Measurements from ENCODE around the gene ILF3.

The ILF3 gene

DNA sequence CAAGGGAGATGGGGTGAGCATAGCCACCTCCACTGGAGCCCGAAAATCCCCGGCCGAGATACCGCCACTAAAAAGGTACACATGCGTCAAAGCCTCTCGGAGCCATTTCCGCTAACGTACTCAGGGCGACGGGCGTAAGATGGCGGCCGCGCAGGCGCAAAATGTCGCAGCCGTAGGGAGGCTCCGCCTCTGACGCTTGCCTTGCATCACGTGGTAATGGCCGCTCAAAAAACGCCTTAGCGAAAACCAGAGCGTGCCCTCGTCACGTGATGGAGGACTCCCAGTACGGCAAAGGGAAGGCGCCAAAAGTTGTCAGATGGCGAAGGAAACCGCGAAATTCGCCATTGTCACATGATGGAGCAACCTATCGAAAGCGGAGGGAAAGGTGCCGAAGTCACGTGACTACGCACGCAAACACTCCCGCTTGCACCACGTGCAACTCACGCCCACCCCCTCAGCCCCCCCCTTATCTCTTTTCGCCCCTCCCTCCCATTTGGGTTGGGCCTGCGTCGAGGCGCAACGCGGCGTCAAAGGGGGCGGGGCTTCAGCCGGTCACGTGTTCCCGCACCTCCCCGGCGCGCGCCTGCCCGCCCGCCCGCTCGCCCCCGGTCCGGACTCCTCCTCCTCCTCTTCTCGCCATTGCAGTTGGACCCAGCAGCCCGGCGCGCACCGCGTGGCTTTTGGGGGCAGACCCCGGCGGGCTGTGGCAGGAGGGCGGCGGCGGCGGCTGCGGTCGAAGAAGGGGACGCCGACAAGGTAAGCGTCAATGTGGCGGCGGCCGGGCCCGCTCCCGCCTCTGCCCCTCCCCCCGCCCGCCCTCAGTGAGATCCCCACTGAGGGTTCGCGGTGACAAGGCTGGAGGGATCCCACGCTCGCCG, at the start of gene ILF3:
ILF3 (plus strand) TSS at position 615 of the 878 bp plus-strand sequence. CDS start 16,260 bp downstream, outside the sequence.
- DNase-seq = peak; percentile 98 to 100

DNA sequence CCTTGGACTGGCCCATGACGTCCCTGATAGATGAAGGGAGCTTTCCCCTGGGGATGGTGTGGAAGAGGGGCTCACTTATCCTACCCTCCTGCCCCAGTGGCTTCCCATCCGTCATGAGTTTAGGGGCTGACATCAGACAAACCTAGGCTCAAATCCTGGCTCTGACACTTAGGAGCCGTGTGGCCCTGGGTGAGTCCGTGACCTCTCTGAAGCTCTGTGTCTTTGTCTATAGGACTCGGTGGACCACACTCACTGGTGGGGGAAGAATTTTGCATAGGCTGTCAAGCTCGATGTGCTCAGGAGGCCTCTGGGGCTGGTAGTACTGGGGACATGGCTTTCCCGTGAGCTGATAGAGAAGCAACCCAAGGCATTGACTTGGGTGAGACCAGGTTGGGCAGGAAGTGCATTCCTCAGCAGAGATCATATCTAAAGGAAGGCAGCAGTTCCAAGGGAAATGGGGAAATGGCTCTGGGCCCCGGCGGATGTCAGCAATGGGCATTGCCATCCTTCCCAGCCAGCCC, 49.6 kb upstream of the ILF3 start:
- peak in 1 of 2 experiments; percentile 2 for DNase-seq

DNA sequence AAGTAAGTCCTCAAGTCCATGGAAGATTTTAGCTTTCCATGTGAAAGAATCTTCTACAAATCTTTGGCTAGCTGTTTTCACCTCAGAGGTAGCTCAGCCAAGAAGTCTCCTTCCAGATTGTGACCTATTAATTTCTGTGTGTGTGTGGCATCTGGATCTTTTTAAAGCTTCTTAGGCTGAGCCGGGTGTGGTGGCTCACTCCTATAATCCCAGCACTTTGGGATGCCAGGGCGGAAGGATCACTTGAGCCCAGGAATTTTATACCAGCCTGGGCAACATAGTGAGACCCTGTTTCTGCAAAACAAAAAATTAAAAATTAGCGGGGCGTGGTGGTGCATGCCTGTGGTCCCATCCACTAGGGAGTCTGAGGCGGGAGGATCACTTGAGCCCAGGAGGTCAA, 42.2 kb upstream of the ILF3 start:
- no peak for DNase-seq

DNA sequence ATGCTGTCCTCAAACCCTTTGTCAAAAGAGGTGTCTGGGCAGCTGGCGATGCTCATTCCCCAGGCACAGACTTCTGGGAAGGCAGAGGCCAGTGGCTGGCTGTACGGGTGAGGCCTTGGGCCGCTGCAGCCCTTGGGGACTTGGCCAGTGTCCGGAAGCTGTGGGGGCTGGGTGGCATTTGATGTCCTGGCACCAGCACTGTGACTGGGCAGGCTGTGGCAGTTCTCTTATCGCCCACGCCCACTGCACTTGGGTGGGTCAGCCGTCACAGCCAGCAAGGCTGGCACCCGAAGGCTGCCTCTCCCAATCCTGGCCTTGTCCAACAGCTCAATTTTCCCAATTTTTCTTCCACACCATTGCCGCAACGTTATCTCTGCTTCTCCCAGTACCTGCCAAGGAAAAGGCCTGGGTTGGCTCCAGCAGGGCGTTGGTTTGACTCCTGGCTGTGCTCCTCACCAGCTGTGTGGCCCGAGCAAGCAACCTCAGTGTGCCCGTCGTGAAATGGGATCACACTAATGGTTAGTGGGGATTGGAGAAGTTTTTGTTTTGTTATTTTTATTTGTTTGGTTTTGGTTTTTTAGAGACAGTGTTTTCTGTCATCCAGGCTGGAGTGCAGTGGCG, 41.5 kb upstream of the ILF3 start:
- no peak for DNase-seq

DNA sequence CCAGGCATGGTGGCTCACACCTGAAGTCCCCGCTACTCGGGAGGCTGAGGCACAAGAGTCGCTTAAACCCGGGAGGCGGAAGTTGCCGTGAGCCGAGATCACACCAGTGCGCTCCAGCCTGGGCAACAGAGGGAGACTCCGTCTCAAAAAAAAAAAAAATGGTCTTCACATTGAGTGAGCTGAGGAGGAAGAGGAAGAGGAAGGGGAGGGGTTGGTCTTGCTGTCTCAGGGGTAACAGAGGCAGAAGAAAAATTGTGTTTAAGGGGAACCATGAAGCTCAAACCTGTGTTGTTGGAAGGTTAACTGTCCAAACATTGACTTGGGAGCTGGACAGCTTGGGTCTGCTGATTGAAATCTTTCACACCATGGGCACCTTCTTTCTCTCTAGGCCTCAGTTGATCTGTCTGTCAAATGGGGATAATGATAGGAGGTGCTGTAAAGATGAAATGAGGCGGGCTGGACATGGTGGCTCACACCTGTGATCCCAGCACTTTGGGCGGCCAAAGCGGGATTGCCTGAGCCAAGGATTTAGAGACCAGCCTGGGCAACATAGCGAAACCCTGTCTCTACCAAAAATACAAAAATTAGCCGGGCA, 38.6 kb upstream of the ILF3 start:
- no peak for DNase-seq

DNA sequence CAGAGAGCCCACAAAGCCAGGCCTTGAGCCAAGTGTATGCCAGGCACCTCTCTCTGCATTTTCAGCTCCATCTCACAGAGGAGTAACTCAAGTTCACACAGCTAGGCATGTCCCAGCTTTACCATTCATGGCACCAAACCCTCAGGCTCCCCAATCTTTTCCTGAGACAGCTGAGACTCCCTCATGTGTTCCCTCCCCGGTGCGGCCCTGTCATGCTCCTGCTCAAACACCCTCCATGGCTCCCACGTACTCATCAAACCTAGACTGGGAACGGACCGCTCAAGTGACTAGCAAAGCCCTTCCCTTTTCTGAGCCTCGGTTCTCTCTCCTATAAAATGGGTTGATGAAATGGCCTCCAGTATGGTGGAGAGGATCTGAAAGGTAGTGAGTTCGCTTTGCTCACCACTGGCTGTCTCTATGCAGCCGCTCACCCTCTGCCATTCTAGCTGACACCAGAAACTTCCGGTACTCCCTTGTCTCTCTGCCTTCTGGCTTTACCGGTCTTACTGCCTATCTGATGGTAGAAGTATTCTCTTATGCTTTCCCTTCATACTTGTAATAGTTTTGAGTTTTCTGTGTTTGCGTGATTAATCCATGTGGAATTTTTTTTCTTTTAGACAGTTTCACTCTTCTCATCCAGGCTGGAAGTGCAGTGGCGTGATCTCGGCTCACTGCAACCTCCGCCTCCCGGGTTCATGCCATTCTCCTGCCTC, 36.6 kb upstream of the ILF3 start:
- no peak for DNase-seq

DNA sequence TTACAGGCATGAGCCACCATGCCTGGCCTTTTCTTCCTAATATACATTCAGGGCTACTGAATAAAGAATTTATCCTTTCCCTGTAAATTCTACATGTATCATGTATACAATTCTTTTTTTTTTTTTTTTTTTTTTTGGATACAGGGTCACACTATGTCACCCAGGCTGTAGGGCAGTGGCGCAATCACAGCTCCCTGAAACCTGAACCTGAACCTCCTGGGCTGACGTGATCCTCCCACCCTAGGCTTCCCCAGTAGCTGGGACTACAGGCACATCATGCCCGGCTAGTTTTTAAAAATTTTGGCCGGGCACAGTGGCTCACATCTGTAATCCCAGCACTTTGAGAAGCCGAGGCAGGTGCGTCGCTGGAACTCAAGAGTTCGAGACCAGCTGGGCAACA, 35.3 kb upstream of the ILF3 start:
- DNase-seq = no peak

DNA sequence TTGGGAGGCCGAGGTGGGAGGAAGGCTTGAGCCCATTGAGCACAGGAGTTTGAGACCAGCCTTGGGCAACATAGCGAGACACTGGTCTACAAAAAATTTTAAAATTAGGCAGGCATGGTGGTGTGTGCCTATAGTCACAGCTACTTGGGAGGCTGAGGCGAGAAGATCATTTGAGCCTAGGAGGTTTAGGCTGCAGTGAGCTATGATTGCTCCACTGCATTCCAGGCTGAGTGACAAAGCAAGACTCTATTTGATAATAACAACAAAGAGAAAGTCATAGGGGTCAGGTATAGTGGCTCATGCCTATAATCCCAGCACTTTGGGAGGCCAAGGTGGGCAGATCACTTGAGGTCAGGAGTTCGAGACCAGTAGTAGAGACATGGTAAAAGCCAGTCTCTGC, 33.4 kb upstream of the ILF3 start:
- DNase-seq = no peak

DNA sequence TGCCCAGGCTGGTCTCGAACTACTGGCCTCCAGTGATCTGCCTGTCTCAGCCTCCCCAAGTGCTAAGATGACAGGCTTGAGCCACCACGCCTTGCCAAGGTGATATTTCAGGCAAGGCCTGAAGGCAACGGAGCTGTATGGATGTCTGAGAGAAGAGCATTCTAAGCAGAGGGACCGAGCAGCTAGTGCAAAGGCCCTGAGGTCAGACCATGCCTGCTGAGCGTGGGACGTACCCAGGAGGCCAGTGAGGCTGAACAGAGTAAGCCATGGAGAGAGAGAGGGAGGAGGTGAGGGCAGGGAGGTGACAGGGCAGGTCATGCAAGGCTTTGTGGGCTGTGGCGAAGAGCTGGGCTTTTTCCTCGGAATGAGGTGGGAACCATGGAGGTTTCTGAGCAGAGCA, 32.2 kb upstream of the ILF3 start:
- no peak for DNase-seq

DNA sequence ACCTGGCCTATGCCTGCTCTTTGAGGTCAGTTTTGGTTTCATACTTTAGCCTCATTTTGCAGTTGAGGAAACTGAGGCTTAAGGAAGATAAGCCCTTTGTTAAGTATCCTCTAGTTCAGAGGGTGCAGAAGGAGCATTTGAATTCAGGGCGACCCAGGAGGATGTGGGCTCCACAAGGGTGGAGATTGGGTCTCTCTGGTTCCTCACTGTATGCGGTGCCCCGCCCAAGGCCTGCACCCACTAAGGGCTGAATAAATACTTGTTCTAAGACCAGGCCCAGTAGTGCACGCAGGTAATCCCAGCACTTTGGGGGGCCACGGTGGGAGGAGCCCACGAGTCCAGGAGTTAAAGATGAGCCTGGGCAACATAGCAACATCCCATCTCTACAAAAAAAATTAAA, 29.6 kb upstream of the ILF3 start:
- DNase-seq = no peak

DNA sequence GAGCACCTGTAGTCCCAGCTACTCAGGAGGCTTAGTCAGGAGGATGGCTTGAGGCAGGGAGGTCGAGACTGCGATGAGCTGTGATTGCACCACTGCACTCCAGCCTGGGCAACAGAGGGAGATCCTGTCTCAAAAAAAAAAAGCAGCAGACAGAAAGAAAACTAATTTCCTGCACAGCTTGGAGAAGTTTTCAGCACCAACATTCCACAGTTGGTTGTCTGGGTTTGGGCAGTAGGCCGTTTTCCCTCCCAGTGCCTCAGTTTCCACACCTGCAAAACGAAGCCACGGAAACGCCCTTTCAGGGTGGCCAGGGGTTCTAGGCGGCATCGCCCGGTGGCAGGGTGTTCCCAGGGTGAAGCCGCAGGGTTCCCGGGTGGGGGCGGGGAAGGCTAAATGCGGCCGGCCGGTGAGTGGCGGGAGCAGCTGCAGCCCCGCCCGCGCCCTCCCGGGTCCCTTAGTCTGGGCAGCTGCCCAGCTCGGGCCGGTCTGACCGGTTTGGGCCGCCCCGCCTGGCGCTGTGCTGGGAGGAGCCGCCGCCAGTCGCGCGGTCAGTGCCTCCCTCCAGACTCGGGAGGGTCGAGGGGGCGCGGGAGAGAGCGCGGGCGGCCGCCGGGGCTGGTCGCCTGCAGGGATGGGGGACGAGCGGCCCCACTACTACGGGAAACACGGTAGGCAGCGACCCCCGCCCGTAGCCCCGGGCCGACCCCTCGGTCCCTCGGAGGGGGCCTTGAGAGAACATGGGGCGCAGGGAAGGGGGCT, 29.0 kb upstream of the ILF3 start, which contains the start of gene SLC44A2:
SLC44A2 (plus strand) TSS at position 551 of the 759 bp plus-strand sequence; CDS start at position 632, 81 bp downstream.
- DNase-seq = no peak

DNA sequence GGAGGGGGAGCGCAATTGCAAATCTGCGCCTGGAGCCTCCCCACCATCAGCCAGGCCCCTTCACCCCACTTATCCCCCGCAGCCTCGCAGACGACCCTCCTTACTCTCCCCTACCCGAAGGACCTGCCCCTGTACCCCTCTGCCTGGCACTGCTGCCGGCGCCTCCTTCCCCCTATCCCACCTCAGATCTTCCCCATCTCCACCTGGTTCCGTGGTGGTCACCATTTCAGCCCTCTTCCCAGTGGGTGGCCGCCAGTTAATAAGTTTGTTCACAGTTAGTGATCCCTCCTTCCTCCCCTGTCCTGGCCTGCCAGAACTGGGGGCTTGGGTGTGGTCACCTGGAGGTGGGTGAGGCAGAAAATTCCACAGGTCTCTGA, 28.4 kb upstream of the ILF3 start:
- DNase-seq = no peak

DNA sequence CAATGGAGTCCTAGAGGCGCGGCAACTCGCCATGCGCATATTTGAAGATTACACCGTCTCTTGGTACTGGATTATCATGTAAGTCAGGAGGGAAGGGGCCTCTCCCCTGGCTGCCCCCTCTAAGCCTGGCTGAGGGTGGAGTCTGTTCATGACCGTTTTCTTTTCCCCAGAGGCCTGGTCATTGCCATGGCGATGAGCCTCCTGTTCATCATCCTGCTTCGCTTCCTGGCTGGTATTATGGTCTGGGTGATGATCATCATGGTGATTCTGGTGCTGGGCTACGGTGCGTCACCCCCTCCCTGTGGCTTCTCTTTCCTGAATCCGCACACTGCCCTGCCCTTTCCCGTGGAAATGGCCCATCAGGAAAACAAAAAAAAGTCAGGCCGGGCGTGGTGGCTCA, 22.3 kb upstream of the ILF3 start:
- DNase-seq = no peak

DNA sequence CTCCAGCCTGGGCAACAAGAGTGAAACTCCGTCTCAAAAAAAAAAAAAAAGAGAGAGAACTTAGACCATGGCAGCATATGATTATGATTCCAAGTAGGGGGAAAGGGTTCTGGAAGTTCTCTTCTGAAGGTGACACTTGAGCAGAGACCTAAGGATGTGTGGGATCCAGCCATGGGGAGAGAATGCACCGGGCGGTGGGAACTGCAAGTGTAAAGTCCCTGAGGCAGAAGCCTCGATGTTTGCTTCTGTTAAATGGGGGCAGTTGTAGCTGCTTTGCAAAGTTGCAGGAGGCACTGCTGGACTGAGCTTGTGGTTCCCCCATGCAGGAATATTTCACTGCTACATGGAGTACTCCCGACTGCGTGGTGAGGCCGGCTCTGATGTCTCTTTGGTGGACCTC, 19.7 kb upstream of the ILF3 start:
- DNase-seq = no peak

DNA sequence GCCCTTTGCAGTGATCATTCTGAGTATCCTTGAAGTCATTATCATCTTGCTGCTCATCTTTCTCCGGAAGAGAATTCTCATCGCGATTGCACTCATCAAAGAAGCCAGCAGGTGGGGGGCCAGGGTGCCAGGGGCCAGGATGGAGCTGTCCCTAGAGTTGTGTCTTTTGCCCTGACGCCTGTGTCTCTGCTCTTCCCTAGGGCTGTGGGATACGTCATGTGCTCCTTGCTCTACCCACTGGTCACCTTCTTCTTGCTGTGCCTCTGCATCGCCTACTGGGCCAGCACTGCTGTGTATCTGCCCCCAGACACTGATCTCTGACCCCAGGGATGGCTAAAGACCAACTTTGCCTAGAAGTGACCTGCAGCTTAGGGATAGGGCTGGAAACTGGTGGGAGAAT, 19.2 kb upstream of the ILF3 start:
- no peak for DNase-seq

DNA sequence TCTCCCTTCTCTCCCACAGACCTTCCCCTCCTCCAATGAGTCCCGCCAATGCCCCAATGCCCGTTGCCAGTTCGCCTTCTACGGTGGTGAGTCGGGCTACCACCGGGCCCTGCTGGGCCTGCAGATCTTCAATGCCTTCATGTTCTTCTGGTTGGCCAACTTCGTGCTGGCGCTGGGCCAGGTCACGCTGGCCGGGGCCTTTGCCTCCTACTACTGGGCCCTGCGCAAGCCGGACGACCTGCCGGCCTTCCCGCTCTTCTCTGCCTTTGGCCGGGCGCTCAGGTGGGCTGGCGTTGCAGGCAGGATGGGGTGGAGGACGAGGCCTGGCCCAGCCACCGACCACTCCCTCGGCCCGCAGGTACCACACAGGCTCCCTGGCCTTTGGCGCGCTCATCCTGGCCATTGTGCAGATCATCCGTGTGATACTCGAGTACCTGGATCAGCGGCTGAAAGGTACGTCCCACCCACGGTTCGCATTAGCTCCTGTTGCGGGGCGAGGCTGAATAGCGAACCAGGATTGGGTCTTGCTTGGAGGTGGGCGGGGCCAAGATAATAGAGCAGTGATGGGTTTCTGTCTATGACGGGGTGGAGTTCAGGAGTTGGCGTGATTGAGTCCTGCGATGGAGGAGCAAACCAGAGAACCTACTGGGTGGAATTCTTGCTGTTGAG, 17.7 kb upstream of the ILF3 start:
- DNase-seq = no peak

DNA sequence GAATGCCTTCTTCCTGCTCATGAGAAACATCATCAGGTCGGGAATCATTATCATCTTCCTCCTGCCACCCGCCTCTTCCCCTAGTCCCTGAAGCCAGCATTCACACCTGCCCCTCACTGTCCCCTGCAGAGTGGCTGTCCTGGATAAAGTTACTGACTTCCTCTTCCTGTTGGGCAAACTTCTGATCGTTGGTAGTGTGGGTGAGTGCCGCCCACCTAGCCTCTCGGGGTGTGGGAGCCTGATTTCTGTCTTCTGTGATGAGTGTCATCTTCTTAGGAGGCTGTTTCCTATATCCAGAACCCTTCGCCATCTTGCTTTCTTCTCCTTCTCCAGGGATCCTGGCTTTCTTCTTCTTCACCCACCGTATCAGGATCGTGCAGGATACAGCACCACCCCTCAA, 16.3 kb upstream of the ILF3 start:
- DNase-seq = no peak

DNA sequence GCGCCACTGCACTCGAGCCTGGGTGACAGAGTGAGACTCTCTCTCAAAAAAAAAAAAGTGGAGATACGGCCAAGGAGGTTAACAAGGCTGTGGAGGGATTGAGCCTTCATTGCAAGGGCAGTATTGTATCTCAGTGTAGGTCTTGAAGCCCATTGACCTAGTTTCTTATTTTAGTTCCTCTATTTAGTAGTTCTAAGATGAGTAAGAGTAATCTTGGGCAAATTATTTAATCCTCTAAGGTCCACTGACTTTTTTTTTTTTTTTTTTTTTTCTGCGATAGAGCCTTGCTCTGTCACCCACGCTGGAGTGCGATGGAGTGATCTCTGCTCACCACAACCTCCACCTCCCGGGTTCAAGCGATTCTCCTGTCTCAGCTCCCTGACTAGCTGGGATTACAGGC, 14.3 kb upstream of the ILF3 start:
- no peak for DNase-seq

DNA sequence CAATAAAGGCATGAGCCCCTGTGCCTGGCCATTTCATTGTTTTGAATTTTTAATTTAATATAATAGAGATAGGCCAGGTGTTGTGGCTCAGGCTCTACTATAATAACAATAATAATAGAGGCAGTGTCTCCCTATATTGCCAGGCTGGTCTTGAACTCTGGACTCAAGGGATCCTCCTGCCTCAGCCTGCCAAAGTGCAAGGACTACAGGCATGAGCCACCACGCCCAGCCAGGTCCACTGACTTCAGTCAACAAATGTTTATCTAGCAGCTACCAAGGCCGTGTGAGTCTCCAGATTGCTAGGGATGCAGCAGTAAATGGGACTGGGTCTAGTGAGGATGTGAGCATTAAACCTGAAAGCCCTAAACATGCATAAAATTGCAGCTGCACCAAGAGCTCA, 13.8 kb upstream of the ILF3 start:
- DNase-seq = no peak

DNA sequence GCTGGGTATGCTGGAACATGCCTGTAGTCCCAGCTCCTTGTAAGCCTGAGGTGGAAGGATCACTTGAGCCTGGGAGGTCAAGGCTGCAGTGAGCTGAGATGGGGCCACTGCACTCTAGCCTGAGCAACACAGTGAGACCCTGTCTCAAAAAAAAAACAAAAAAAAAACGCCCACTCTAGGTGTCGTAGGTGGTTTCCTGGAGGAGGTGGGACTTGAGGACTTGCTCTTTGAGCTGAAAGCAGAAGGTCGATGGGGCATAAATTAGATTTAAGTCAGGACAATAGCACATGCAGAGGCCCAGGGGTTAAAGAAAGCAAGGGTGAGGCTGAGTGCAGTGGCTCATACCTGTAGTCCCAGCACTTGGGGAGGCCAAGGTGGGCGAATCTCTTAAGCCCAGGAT, 12.9 kb upstream of the ILF3 start:
- DNase-seq = no peak

DNA sequence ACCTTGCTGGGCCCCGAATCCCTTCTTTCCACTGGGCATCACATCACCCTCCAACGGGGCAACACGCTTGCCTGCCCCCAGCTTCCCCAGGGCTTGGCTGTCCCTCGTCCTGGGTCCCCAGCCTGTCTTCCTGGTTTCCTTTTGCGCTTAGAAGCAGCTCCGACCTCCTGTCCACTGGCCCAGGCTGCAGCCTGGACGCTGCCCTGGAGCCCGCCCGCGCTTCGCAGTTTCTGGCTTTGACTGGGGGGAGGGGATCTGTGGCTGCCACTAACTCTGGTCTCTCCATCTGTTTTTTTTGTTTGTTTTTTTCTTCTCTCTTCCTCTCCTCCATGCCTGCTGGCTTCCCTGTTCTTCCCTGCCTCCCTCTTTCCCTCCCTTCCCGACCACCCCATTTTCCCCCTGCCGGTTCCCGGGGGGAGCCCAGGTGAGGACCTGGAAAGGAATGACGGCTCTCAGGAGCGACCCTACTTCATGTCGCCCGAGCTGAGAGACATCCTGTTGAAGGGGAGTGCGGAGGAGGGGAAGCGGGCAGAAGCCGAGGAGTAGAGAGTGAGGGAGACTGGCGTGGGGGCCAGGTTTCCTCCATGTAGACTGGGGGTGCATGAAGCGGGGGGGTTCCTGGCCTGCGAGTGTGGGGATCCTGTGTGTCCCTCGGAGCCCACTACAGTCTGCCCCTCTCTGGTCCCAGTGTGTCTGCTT, 11.5 kb upstream of the ILF3 start:
- no peak for DNase-seq

All from stimulated activated CD4-positive, alpha-beta T cell treated with anti-CD3 and anti-CD28 coated beads, Interleukin-4, amount 100 ng/mL, for 4 hours (primary cell).